Bronchial epithelial cell (primary cell): ENCODE measurements around the gene OPN4. TPM values are rescaled to one million over a fixed set of nuclear protein-coding genes. Genes with fewer than 3 reads are reported as not detected.

Experiments
- DNase-seq: peaks from one replicate; pipeline ENCODE4 v3.0.0-alpha.2; 2010; ENCODE audit warnings: low read depth
- FAIRE-seq: peaks from 2 replicates; lab custom pipeline; 2011; peaks lifted over from hg19 to GRCh38; lab: Jason Lieb, UNC
- H3K27me3 ChIP-seq: 2 replicates; pipeline ENCODE4 v1.5.1; 2011; ENCODE audit warnings: low read length; ENCODE audit not compliant: control insufficient read depth, insufficient read depth
- H3K36me3 ChIP-seq: 2 replicates; pipeline ENCODE4 v1.5.1; 2011; ENCODE audit warnings: low read length; ENCODE audit not compliant: control insufficient read depth, insufficient read depth
- H3K4me3 ChIP-seq: 2 replicates; pipeline ENCODE4 v1.5.1; 2011; ENCODE audit warnings: mild to moderate bottlenecking, low read depth, low read length, control low read depth
- CTCF ChIP-seq: IDR thresholded peaks from 2 replicates; pipeline ENCODE4 v1.5.1; 2011; ENCODE audit warnings: mild to moderate bottlenecking, moderate library complexity, low read length, control low read depth, inconsistent platforms; ENCODE audit not compliant: insufficient read depth, severe bottlenecking
- total RNA-seq: library from RNA; depleted of rRNA; stranded (reverse); fragments of >200 nt; gene quantifications from 2 replicates; pipeline ENCODE4 v1.2.1, GENCODE V29; 2014

The OPN4 gene
- not detected in 2 replicates for total RNA-seq

DNA sequence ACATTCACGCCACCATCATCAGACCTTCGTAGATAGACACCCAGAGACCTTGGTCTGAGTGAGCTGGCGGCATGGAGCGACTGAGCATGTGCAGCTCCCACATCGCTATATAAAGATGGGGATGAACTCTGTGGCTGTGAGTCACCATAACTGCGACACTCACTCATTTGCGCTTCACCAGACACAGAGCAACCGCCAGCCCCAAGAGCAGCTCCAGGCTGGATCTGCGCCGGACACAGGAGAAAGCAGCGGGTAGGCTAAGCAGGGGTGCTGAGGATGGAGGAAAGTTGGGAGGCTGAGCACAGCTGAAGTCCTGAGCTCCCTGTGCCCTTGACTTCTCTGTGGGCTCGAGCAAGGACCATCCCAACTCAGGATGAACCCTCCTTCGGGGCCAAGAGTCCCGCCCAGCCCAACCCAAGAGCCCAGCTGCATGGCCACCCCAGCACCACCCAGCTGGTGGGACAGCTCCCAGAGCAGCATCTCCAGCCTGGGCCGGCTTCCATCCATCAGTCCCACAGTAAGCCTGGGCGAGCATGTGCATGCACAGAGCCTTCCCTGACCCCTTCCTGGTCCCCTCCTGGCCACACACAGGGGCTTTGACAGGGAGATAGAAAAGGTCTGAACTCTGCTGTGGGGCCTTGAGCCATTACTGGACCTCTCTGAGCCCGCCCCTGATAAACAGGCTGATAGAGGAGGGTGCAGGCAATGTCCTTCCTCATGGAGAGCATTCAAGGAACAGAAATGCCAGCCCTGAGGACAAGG is at the start of gene OPN4:
Gene OPN4 (plus strand): TSS at position 137 of the 762 bp plus-strand sequence. CDS start 237 bp downstream, at position 374.
- DNase-seq (no peak), FAIRE-seq (no peak)
- TF ChIP-seq CTCF: no peak
- H3K4me3 ChIP-seq: no peak within 1 kb of the TSS
- peaks cover 3% of the 10 kb centered on the region for H3K27me3 ChIP-seq
- H3K36me3 ChIP-seq: no peaks in the 10 kb centered on the region

GRCh38 chr10:86607674-86608073 is 46.7 kb upstream of the OPN4 start:
- H3K36me3 ChIP-seq: no peaks in the 10 kb centered on the region
- FAIRE-seq (no peak), DNase-seq (no peak)
- H3K4me3 ChIP-seq: no peak overlapping the region
- no peak for TF ChIP-seq CTCF
- no peaks in the 10 kb centered on the region for H3K27me3 ChIP-seq

- Histone ChIP-seq H3K36me3 (no peaks in the 10 kb centered on the region), H3K4me3 (no peak overlapping the region), H3K27me3 (no peaks in the 10 kb centered on the region)
- DNase-seq (no peak), FAIRE-seq (no peak)
- TF ChIP-seq CTCF: no peak
Observed at GRCh38 chr10:86609920-86610319, 44.4 kb upstream of the OPN4 start.

- no peak for FAIRE-seq
- H3K36me3 ChIP-seq: no peaks in the 10 kb centered on the region
- peak; percentile 56 for DNase-seq
- no peaks in the 10 kb centered on the region for H3K27me3 ChIP-seq
- no peak overlapping the region for H3K4me3 ChIP-seq
- peak; percentile 15 for TF ChIP-seq CTCF
Observed at GRCh38 chr10:86611386-86611785, 43.0 kb upstream of the OPN4 start.

GRCh38 chr10:86613096-86613495 is 41.3 kb upstream of the OPN4 start:
- TF ChIP-seq CTCF: no peak
- FAIRE-seq (no peak), DNase-seq (no peak)
- H3K4me3 ChIP-seq: no peak overlapping the region
- no peaks in the 10 kb centered on the region for H3K27me3 ChIP-seq
- no peaks in the 10 kb centered on the region for H3K36me3 ChIP-seq

- peak; percentile 86 for FAIRE-seq
Observed at GRCh38 chr10:86613905-86614304, 40.4 kb upstream of the OPN4 start.

More at GRCh38 chr10:86613905-86614304, 40.4 kb upstream of the OPN4 start:
- Histone ChIP-seq H3K36me3 (no peaks in the 10 kb centered on the region), H3K27me3 (no peaks in the 10 kb centered on the region), H3K4me3 (no peak overlapping the region)
- DNase-seq: peak; percentile 50
- no peak for TF ChIP-seq CTCF
